8988T (cell line): Measurements from ENCODE around the gene BANK1.

Source experiments
- DNase-seq: peaks from one replicate; pipeline ENCODE4 v3.0.0; 2011

BANK1 gene

DNA sequence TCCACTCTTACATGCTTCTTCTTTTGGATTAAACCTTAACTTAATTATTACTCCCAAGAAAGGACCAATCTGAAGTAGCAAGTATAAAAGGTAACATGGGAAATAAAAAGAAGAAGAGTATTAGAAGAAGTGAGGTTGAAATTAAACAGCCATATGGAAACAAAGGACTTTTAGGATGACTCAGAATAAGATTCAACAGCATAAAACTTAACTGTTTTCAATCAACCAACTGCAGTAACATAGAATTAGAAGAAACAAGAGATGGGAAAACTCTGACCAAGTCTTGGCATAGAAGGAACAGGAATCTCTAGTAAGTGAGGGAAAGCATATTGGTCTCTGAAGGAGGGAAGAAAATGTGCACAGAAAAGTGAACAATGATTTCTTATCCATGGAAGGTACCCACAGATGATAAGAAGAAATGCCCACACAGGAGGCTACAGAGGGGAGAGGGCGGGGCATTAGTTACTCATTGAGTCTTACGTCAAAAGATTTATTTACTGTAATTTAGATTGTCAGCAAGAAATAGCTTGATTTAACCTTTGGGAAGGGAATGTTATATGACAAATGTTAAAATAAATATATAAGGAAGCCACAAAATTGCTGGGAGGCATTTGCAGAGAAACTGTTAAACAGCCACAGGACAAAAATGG, 177.3 kb downstream of the BANK1 start:
- no peak for DNase-seq

DNA sequence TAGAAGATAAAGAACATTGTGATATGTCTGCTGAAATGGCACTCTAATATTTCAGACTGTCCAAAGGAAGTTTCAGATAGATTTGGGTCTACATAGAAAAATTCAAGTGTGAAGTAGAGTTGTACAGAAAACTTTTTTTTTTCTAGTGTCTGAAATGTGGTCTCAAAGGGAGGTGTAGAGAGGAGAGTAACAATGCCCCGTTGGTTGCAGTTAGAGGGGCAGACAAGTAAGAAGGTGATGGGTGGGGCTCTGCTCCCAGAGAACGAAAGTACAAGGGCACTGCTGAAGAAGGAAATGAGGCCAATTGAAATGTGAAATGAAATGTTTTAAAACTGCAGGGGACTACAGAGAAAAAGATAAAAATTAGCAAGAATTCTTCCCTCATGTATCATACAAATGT, 177.8 kb downstream of the BANK1 start:
- DNase-seq, result no peak

DNA sequence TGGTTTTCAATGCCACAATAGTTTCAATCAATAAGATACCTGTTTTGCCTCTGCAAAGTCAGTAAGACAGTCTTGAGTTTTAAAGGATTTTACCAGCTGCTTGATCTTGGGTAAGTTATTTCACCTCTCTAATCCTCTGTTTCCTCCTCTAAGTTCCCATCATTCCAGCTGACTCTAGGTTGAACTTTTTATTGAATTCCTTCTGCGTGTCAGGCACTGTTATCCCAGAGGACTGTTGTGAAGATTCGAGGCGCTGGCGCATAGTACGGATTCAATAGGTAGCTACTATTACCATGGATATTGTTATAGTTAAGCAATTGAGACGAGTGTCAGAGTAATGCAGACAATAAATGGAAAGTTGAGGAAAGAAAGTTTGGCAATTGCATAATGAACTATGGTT, 179.4 kb downstream of the BANK1 start:
- DNase-seq, result no peak

- DNase-seq, result no peak
Measured at GRCh38 chr4:101970547-101971155, 180.1 kb downstream of the BANK1 start.

DNA sequence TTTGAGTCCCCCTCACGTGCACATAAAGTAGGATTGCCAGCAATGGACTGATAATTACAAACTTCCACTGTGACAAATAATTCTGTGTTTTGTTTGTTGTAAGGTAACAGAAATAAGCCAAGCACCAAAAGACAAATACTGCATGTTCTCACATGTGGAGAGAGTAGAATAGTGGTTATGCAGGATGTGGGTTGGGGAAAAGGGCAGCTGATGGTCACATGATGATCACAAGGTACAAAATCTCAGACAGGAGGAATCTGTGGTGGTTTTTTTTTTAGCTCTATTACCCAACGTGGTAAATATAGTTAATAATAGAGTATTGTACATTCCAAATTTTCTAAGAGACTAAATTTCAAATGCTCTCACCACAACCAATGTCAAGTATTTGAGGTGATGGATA, 182.3 kb downstream of the BANK1 start:
- DNase-seq, result no peak

- no peak for DNase-seq
Measured at GRCh38 chr4:101973361-101973760, 182.8 kb downstream of the BANK1 start.

GRCh38 chr4:101977076-101977475, 186.5 kb downstream of the BANK1 start:
- no peak for DNase-seq

- DNase-seq, result no peak
Measured at GRCh38 chr4:101981756-101982155, 191.2 kb downstream of the BANK1 start.

DNA sequence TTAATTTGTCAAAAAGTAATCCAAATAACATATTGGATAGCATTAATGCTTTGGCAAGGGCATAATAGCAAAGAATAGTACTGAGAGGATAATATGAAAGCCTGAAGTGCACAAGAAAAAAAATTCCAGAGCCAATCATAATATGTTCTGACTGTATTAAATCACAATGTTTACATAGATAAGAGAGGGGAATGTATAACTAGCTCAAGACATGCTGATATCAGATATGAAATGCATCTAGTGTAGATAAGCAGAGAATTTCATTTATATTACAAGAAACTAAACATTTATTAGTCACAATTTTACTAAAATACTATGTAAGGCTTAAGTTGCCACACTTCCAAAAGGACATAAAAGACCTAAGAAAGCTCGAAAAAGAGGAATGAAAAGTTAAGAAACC, 193.3 kb downstream of the BANK1 start:
- no peak for DNase-seq

GRCh38 chr4:101987623-101988243, 197.2 kb downstream of the BANK1 start:
- no peak for DNase-seq

GRCh38 chr4:101989551-101989950, 199.0 kb downstream of the BANK1 start:
- DNase-seq, result no peak

GRCh38 chr4:101992446-101992845, 201.9 kb downstream of the BANK1 start:
- DNase-seq, result no peak

GRCh38 chr4:101993002-101993841, 202.7 kb downstream of the BANK1 start:
- no peak for DNase-seq

GRCh38 chr4:101993842-101994775, 203.6 kb downstream of the BANK1 start:
- no peak for DNase-seq

- DNase-seq, result no peak
Measured at GRCh38 chr4:102007959-102008425, 217.5 kb downstream of the BANK1 start.

DNA sequence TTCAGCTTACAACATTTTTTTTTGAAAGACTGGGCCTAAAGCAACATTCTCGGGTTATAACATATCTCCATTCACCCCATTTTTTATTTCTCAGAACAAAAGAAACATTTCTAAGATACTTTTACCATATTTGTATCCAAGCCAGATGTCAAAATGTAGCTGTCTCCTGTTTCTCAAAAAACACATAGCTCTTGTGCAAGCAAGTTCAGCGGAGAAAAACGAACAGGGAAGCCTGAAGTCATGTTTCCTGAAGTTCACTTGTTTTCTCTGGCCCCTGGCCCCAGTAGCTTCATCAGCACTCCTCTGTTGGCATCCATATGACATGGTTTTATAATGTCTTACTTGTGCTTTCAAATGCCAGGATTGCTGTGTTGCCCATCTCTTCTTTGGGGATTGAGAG, 218.2 kb downstream of the BANK1 start:
- DNase-seq, result no peak

DNA sequence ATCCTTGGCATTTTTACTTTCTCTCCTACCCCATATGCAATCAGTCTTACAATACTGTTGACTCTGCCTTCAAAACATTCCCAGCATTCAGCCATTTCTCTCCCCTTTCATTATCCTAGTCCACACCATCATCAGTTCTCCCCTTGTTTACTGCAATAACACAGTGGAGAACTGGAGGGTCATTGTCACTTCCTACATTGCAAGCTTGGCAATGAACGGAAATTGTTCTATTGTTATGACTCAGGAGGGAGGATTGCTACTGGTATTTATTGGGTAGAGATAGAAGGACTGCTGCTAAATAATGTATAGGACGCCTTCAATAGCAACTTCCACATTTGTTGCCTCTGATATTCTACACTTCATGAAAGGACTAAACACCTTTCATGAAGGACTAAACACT, 231.8 kb downstream of the BANK1 start:
- no peak for DNase-seq

DNA sequence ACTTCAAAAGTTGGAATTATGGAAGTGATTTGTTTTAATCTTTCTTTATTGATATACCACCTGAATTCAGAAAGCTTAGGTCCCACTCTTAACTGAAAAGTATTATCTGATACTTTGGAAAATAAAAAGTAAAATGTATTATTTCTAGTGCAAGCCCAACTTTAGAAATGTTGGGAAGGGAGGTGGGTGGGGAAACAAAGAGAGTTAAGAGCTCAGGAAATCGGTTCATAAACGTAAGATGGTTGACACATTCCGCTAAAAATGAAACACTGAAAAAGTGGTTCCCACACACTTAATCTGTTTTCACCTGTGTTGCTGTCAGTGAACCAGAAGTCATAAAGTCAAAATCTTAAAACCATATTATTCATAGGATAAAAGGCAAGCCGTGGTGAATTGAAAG, 237.4 kb downstream of the BANK1 start:
- DNase-seq, result no peak

DNA sequence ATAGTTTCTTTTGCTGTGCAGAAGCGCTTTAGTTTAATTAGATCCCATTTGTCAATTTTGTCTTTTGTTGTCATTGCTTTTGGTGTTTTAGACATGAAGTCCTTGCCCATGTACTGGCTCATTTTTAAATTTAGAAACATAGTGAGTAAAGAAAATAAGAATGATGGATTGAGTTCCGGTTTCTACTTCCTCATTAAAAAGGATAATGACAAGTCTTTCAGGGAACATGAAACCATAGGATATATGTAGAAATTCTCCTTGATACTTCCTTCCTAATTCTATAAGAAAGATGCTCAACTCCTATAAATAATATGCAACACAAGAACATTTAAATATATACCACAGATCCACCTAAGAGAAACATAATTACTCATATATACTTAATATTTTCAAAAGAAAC, 240.9 kb downstream of the BANK1 start:
- no peak for DNase-seq

DNA sequence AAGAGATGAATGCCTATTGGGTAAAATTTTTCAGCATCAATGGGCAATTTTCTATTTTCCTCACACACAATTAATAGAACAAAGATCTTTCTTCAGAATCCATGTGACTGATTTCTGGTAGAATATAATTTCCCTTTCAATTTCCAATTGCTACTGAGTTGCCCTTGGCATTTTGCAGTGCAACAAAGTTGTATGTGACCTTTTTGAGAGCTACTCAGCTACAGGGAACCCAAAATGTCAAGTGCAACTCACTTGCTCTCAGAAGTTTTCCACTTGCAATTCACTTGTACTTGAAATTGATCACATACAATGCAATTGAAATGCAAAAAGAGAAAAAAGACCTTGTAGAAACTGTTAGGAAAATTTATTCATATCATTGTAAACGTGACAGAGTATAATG, 245.5 kb downstream of the BANK1 start:
- no peak for DNase-seq

DNA sequence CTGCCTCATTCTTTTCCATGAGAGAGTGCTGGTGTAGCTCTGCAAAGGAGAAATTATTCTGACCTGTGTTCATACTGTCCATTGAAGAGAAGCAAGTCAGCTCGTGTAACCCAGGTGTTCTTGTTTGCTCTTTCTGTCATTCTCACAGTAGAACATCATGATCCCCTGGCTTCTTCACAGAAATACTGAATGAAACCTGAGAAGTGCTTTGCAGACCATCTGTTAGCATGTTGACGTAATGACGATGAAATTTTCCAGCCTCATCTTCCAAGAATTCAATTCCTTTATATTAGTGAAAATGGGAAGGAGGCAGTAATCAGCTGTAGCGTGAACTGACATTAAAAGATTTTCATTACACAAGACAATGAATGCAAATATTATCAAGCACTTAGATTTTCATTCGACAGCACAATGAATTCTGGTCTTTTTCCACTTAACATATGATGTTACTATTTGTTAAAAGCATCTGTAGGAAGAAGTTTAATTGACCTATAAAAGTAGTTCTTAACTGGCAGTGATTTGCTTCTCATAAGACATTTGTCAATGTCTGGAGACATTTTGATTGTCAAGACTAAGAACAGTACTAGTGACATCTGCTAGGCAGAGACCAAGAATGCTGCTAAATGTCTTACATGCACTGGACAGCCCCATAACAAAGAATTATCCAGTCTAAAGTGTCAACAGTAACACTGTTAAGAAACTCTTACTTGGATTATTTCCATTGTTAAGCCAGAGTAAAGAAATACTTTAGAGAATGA, 246.3 kb downstream of the BANK1 start:
- DNase-seq, result no peak

DNA sequence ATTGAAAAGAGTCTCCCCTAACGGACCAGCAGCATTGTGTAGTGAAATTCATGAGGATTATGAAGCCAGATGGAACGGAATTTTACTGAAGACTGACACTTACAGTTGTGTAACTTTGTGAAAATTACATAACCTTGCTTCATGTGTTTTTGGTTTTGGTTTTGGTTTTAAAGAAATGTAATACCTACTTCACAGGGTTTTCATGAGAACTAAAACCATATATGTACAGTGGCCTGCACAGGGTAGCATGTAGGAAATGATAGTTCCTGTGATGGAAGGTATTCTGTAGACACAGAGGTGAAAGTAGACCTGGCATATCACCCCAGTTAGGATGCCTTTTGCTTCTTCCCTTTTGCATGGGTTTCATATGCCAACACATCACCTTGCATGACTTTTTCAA, 247.0 kb downstream of the BANK1 start:
- no peak for DNase-seq
